Transverse colon (tissue), 4 donors: ENCODE data around the gene ARID3A.

Source experiments
- POLR2A ChIP-seq: fragments of 450-650 bp; IDR thresholded peaks from one replicate; pipeline ENCODE4 v1.6.1; 2016; ENCODE audit warnings: antibody characterized with exemption, mild to moderate bottlenecking, moderate library complexity
- POLR2AphosphoS5 ChIP-seq, 3 donors: sonication (generic); formaldehyde crosslinking; IDR thresholded peaks; one replicate each; pipeline ENCODE4 v1.6.1; 2016; ENCODE audit warnings: antibody characterized with exemption in 3 of 3
- TF ChIP-seq, protein P1 (sequence below), 5 experiments: fragments of 200-600 bp in 3 of 5; fragments of 450-650 bp in 2 of 5; sonication (generic) in 3 of 5; IDR thresholded peaks; 1 replicate in 2 of 5; 2 replicates in 3 of 5; pipeline ENCODE4 v1.5.1; 2016 to 2017; ENCODE audit warnings: antibody characterized with exemption in 5 of 5, inconsistent platforms in 3 of 5, mild to moderate bottlenecking in 2 of 5, moderate library complexity in 1 of 5

DNA sequence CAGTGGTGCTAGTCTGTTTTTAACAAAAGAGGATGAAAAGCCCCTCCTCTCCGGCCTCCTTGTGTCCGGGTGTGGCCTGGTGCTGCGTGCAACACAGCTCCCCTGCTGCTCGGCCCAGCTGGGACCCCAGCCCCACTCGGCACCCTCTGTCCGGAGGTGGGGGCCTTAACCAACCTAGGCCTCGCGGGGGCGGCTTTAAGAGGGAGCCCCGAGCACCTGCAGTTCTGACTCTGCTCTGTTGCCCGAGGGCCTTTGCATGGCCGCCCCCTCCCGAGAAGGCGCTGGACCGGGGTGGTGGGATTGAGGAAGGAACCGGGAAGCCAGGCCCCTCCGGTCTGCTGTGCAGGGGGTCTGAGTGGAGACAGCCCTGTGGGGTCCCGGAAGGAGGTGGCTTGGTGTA, 68.7 kb downstream of the ARID3A start:
- TF ChIP-seq POLR2A (no peak), POLR2AphosphoS5 (IDR thresholded peaks at IDR 0.05) (no peak)
- TF ChIP-seq, protein P1, sequence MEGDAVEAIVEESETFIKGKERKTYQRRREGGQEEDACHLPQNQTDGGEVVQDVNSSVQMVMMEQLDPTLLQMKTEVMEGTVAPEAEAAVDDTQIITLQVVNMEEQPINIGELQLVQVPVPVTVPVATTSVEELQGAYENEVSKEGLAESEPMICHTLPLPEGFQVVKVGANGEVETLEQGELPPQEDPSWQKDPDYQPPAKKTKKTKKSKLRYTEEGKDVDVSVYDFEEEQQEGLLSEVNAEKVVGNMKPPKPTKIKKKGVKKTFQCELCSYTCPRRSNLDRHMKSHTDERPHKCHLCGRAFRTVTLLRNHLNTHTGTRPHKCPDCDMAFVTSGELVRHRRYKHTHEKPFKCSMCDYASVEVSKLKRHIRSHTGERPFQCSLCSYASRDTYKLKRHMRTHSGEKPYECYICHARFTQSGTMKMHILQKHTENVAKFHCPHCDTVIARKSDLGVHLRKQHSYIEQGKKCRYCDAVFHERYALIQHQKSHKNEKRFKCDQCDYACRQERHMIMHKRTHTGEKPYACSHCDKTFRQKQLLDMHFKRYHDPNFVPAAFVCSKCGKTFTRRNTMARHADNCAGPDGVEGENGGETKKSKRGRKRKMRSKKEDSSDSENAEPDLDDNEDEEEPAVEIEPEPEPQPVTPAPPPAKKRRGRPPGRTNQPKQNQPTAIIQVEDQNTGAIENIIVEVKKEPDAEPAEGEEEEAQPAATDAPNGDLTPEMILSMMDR (IDR thresholded peaks at IDR 0.05): no peak
